Brain pericyte (primary cell): Measurements from ENCODE around the gene CLEC4E.
"Not testable (repeated sequence)": the region's sequence is repeated elsewhere in the genome, so short reads cannot be mapped to it uniquely, and the experiment has no call there.

Experiments
- DNase-seq: peaks from one replicate; pipeline ENCODE4 v3.0.0-alpha.2; 2012; ENCODE audit warnings: low read depth, low spot score

The CLEC4E gene

GRCh38 chr12:8541562-8541961 lies 857 bp upstream of the CLEC4E start:
- DNase-seq, result no peak

- not testable (repeated sequence) for DNase-seq
These were observed 2.9 kb downstream of the CLEC4E start for GRCh38 chr12:8537820-8538219.

GRCh38 chr12:8532045-8532444 lies 8.7 kb downstream of the CLEC4E start:
- no peak for DNase-seq

- no peak for DNase-seq
These were observed 13.2 kb downstream of the CLEC4E start for GRCh38 chr12:8527250-8528130.

GRCh38 chr12:8519171-8519570 lies 21.5 kb downstream of the CLEC4E start:
- no peak for DNase-seq

- no peak for DNase-seq
These were observed 22.7 kb downstream of the CLEC4E start for GRCh38 chr12:8517971-8518370.

GRCh38 chr12:8513256-8513655 lies 27.4 kb downstream of the CLEC4E start, which contains the start of gene CLEC4D:
TSS of gene CLEC4D (plus strand) at chr12:8513503. CDS start at chr12:8513733, 230 bp downstream.
- no peak for DNase-seq

GRCh38 chr12:8508910-8509841 lies 31.5 kb downstream of the CLEC4E start:
- DNase-seq, result no peak

GRCh38 chr12:8508223-8508622 lies 32.5 kb downstream of the CLEC4E start:
- no peak for DNase-seq

GRCh38 chr12:8507596-8507995 lies 33.1 kb downstream of the CLEC4E start:
- DNase-seq, result no peak

- DNase-seq, result no peak
These were observed 36.4 kb downstream of the CLEC4E start for GRCh38 chr12:8504351-8504750.

- DNase-seq, result no peak
These were observed 39.0 kb downstream of the CLEC4E start for GRCh38 chr12:8501720-8502119.

- DNase-seq, result no peak
These were observed 41.1 kb downstream of the CLEC4E start for GRCh38 chr12:8499616-8500015.

GRCh38 chr12:8496074-8496473 lies 44.6 kb downstream of the CLEC4E start:
- DNase-seq, result not testable (repeated sequence)

- DNase-seq, result not testable (repeated sequence)
These were observed 45.0 kb downstream of the CLEC4E start for GRCh38 chr12:8495671-8496070.

GRCh38 chr12:8493084-8493483 lies 47.6 kb downstream of the CLEC4E start:
- DNase-seq, result no peak

GRCh38 chr12:8491646-8492530 lies 48.8 kb downstream of the CLEC4E start:
- no peak for DNase-seq
